ENCODE results near the gene BEST4. TPM values are rescaled to one million over a fixed set of nuclear protein-coding genes. Genes with fewer than 3 reads are reported as not detected.
"Not testable (repeated sequence)": the region's sequence is repeated elsewhere in the genome, so short reads cannot be mapped to it uniquely, and the experiment has no call there.

The BEST4 gene
- 0.12 TPM for total RNA-seq
- long read RNA-seq, result 0 reads

- intact Hi-C loops (cut with micrococcal nuclease), result no loop called here
- DNase-seq (no peak), ATAC-seq (no peak)
Measured at GRCh38 chr1:44788120-44788860, at the start of gene BEST4. Gene BEST4, minus strand, starts transcription at chr1:44788170. Its CDS starts 465 bp downstream, at chr1:44787705.

GRCh38 chr1:44835738-44836675 is 48.0 kb upstream of the BEST4 start:
- ATAC-seq, result peak; percentile 87
- peak; percentile 90 for DNase-seq
- intact Hi-C loops (cut with micrococcal nuclease), result no loop called here

GRCh38 chr1:44834328-44834727 is 46.4 kb upstream of the BEST4 start:
- DNase-seq (no peak), ATAC-seq (no peak)
- intact Hi-C loops (cut with micrococcal nuclease), result no loop called here

- no peak for ATAC-seq
- intact Hi-C loops (cut with micrococcal nuclease), result no loop called here
- DNase-seq, result no peak
Measured at GRCh38 chr1:44832056-44832705, 44.2 kb upstream of the BEST4 start.

- no peak for DNase-seq
- no peak for ATAC-seq
- intact Hi-C loops (cut with micrococcal nuclease), result no loop called here
Measured at GRCh38 chr1:44831516-44831915, 43.5 kb upstream of the BEST4 start.

- DNase-seq, result no peak
- ATAC-seq, result no peak
- intact Hi-C loops (cut with micrococcal nuclease), result no loop called here
Measured at GRCh38 chr1:44830900-44831304, 42.9 kb upstream of the BEST4 start.

- intact Hi-C loops (cut with micrococcal nuclease), result no loop called here
- ATAC-seq (no peak), DNase-seq (no peak)
Measured at GRCh38 chr1:44829506-44830384, 41.8 kb upstream of the BEST4 start.

GRCh38 chr1:44828841-44829440 is 41.0 kb upstream of the BEST4 start:
- no peak for ATAC-seq
- intact Hi-C loops (cut with micrococcal nuclease), result no loop called here
- DNase-seq, result no peak

- DNase-seq (no peak), ATAC-seq (no peak)
- intact Hi-C loops (cut with micrococcal nuclease), result no loop called here
Measured at GRCh38 chr1:44828003-44828651, 40.2 kb upstream of the BEST4 start.

- intact Hi-C loops (cut with micrococcal nuclease), result no loop called here
- DNase-seq (no peak), ATAC-seq (no peak)
Measured at GRCh38 chr1:44827197-44828002, 39.4 kb upstream of the BEST4 start.

- intact Hi-C loops (cut with micrococcal nuclease), result no loop called here
- DNase-seq (peak; percentile 80), ATAC-seq (peak; percentile 86)
Measured at GRCh38 chr1:44826375-44827196, 38.6 kb upstream of the BEST4 start.

GRCh38 chr1:44824392-44824791 is 36.4 kb upstream of the BEST4 start:
- DNase-seq; ATAC-seq; intact Hi-C loops (cut with micrococcal nuclease): not testable (repeated sequence)

GRCh38 chr1:44822981-44823451 is 35.0 kb upstream of the BEST4 start:
- intact Hi-C loops (cut with micrococcal nuclease), result no loop called here
- ATAC-seq (no peak), DNase-seq (no peak)

- ATAC-seq (no peak), DNase-seq (no peak)
- intact Hi-C loops (cut with micrococcal nuclease), result no loop called here
Measured at GRCh38 chr1:44822131-44822701, 34.2 kb upstream of the BEST4 start.

GRCh38 chr1:44821240-44821715 is 33.3 kb upstream of the BEST4 start:
- no peak for ATAC-seq
- intact Hi-C loops (cut with micrococcal nuclease), result no loop called here
- peak; percentile 18 for DNase-seq

Measured in left ventricle myocardium superior (tissue), 1 donor.